BE2C (cell line): Measurements from ENCODE around the gene FCRLA.

Experiments
- DNase-seq: peaks from one replicate; pipeline ENCODE4 v3.0.0-alpha.2; 2020
- H3K27me3 ChIP-seq: fragments of 250-450 bp; sonication (Bioruptor Pico); 2 replicates; pipeline ENCODE4 v1.5.1; 2020; ENCODE audit warnings: mild to moderate bottlenecking
- H3K36me3 ChIP-seq: fragments of 250-450 bp; sonication (Bioruptor Pico); 2 replicates; pipeline ENCODE4 v1.5.1; 2020; ENCODE audit warnings: mild to moderate bottlenecking
- H3K4me1 ChIP-seq: fragments of 250-450 bp; sonication (Bioruptor Pico); 2 replicates; pipeline ENCODE4 v1.5.1; 2020
- H3K4me3 ChIP-seq: 2 replicates; pipeline ENCODE4 v1.5.1; 2011; ENCODE audit warnings: low read depth, low read length
- H3K9me3 ChIP-seq: fragments of 250-450 bp; sonication (Bioruptor Pico); 2 replicates; pipeline ENCODE4 v1.5.1; 2020
- TF ChIP-seq, protein P1 (sequence below): IDR thresholded peaks from 2 replicates; pipeline ENCODE4 v1.5.1; 2012; ENCODE audit warnings: mild to moderate bottlenecking, low read depth, low read length

Gene FCRLA

DNA sequence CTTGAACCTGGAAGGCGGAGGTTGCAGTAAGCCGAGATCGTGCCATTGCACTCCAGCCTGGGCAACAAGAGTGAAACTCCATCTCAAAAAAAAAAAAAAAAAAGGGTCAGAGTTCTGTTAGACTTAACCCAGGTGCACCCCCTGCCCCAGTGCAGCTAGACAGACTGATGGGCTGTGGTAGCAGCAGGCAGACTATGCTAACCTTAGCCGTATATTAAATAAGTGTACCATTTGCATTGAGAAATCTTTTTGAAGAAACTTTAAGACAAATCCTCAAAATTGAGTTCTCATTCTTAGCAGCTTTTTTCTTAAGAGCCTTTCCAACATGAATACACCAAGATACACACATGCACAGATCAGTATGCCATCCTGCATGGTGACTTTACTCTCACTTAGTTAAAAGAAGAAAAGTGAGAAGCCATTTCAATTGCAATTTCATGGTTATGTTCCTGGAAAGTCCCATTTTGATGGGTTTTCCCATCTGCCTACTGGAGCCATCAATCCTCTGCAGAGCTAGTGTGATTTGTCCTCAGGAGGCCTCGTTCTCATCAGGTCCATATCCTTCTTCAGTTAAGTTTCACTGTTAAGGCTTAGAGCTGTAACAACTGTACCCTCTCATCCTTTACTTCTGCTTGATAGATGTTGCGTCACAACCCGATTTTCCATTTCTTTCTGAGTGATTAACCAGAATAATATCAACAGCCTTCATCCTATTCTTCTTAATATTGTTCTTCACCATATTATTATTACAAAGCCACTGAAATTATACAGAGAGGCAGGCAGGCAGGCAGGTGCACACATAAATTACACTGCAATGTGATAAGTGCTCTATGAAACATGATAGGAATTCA, 21.6 kb downstream of the FCRLA start:
- peaks cover 36% of the 10 kb centered on the region for H3K27me3 ChIP-seq
- H3K9me3 ChIP-seq, result no peaks in the 10 kb centered on the region
- DNase-seq, result no peak
- H3K4me3 ChIP-seq, result no peak overlapping the region
- H3K36me3 ChIP-seq, result no peaks in the 10 kb centered on the region
- TF ChIP-seq, protein P1, sequence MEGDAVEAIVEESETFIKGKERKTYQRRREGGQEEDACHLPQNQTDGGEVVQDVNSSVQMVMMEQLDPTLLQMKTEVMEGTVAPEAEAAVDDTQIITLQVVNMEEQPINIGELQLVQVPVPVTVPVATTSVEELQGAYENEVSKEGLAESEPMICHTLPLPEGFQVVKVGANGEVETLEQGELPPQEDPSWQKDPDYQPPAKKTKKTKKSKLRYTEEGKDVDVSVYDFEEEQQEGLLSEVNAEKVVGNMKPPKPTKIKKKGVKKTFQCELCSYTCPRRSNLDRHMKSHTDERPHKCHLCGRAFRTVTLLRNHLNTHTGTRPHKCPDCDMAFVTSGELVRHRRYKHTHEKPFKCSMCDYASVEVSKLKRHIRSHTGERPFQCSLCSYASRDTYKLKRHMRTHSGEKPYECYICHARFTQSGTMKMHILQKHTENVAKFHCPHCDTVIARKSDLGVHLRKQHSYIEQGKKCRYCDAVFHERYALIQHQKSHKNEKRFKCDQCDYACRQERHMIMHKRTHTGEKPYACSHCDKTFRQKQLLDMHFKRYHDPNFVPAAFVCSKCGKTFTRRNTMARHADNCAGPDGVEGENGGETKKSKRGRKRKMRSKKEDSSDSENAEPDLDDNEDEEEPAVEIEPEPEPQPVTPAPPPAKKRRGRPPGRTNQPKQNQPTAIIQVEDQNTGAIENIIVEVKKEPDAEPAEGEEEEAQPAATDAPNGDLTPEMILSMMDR, result no peak
- no peaks in the 10 kb centered on the region for H3K4me1 ChIP-seq

DNA sequence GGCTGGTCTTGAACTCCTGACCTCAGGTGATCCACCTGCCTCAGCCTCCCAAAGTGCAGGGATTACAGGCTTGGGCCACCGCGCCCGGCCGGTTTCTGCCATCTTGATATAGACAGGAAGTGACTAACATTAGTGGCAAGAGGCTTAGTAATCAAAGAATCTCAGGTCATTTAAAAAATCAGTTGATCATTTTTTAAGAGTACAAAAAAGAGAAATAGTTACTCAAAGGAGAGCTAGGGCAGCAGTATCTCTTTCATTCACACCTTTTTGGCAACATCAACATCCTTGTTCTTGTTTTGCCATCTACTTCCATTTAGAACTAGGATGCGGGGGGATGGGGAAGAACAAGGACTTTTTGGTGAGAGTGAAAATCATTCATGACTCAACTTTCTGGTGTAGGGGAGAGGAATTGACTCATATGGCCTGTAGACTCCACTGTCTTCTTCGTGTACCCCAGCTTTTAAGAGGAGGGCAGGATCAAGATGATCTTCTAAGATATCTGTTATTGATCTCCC, 23.1 kb downstream of the FCRLA start:
- no peak for DNase-seq
- Histone ChIP-seq H3K4me3 (no peak overlapping the region), H3K4me1 (no peaks in the 10 kb centered on the region), H3K36me3 (no peaks in the 10 kb centered on the region), H3K27me3 (peaks cover 41% of the 10 kb centered on the region), H3K9me3 (no peaks in the 10 kb centered on the region)
- TF ChIP-seq, protein P1, result no peak

DNA sequence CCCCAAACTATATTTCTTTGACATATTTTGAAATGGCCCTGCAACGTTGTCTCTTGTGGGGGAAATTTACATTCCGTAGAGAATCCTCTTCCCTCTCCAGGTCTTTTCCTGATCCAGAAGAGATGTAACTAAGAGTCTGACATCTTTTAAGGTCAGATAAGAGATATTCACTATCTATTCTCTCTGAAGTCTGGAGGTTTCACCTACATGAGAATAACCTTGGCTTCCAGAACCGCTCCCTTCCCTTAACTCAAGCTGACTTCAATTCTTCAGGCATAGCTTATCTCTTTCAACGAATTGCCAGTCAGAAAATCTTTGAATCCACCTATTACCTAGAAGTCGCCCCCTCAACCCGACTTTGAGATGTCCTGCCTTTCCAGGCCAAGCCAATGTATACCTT, 24.2 kb downstream of the FCRLA start:
- Histone ChIP-seq H3K27me3 (peaks cover 42% of the 10 kb centered on the region), H3K36me3 (no peaks in the 10 kb centered on the region), H3K4me3 (no peak overlapping the region), H3K9me3 (no peaks in the 10 kb centered on the region), H3K4me1 (no peaks in the 10 kb centered on the region)
- DNase-seq, result no peak
- TF ChIP-seq, protein P1, result no peak

DNA sequence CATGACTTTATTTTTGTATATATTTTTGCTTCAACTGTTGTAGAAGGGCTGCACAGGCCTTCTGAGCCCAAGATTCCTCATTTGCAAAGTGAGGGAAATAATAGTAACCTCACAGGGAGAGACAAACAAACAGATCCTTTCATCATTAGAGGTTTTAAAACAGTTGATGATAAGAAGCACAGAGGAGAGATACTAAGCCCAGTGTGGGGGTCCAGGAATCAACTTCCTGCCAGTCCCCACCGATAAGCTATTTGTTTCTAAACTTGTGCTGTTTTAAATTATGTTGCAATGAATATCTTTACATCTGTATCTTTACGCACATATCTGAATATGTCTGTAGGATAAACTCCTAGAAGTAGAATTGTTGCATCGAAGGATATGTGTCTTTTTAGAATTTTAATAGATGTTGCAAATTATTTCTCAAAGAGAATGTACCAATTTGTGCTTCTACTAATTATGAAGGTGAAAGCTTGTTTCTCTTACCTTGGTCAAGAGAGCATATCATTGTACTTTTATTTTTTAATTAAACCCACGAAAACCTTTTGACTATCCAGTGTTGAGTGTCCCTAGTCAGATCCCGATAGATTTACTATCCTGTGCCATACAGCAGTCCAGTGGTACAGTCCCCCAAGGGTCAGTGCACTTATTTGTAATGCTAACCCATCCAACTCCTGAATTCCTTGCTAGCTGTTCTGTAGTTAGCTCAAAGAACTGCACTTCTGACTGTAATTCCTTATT, 25.1 kb downstream of the FCRLA start:
- DNase-seq, result no peak
- H3K36me3 ChIP-seq, result no peaks in the 10 kb centered on the region
- TF ChIP-seq, protein P1, result no peak

DNA sequence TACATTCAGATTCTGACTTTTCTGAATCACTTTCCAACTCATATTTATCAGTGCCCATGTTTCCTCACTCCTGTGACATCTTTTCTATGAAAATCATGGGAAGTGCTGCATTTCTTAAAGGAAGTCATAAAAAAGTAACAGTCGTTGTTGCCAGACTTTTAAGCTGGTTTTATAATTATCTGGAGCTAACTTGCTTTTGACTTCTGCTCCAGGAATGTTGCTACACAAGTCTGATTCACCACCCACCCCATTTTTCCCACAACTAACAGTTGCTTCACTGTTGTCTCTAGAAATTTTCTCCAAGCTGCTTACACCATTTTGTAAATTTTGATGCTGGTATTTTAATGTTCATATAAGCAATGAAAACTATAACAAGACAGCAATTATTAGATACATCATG, 26.5 kb downstream of the FCRLA start:
- TF ChIP-seq, protein P1, result no peak
- Histone ChIP-seq H3K9me3 (no peaks in the 10 kb centered on the region), H3K36me3 (no peaks in the 10 kb centered on the region), H3K4me3 (no peak overlapping the region), H3K4me1 (no peaks in the 10 kb centered on the region), H3K27me3 (peaks cover 42% of the 10 kb centered on the region)
- DNase-seq, result no peak

More for the DNA sequence above, 25.1 kb downstream of the FCRLA start:
- H3K9me3 ChIP-seq, result no peaks in the 10 kb centered on the region
- H3K4me1 ChIP-seq, result no peaks in the 10 kb centered on the region
- peaks cover 42% of the 10 kb centered on the region for H3K27me3 ChIP-seq
- no peak overlapping the region for H3K4me3 ChIP-seq

DNA sequence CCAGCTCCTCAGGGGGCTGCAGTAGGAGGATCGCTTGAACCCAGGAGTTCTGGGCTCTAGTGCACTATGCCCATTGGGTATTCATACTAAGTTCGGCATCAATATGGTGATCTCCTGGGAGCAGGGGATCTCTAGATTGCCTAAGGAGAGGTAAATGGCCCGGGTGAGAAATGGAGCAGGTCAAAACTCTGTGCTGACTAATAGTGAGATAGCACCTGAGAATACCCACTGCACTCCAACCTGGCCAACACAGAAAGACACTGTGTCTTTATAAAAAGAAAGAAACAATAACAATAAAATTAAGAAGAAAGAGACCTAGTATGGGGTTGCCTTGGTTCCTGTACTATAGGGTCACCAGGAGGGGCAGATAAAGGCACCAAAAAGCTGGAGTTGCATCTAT, 28.8 kb downstream of the FCRLA start:
- no peaks in the 10 kb centered on the region for H3K9me3 ChIP-seq
- H3K4me3 ChIP-seq, result no peak overlapping the region
- H3K27me3 ChIP-seq, result peaks cover 42% of the 10 kb centered on the region
- H3K4me1 ChIP-seq, result no peaks in the 10 kb centered on the region
- TF ChIP-seq, protein P1, result no peak
- H3K36me3 ChIP-seq, result no peaks in the 10 kb centered on the region
- no peak for DNase-seq
